22Rv1 (cell line): ENCODE measurements around the gene BCAN.

ENCODE experiments used
- H3K27ac ChIP-seq: fragments of 450-650 bp; 2 replicates; pipeline ENCODE4 v1.5.1; 2017
- ZFX ChIP-seq: fragments of 450-650 bp; IDR thresholded peaks from 2 replicates; pipeline ENCODE4 v1.6.1; 2017; ENCODE audit warnings: antibody characterized with exemption, borderline replicate concordance
- TF ChIP-seq, protein P1 (sequence below): fragments of 450-650 bp; IDR thresholded peaks from 2 replicates; pipeline ENCODE4 v1.5.1; 2017; ENCODE audit warnings: mild to moderate bottlenecking

BCAN gene, protein sequence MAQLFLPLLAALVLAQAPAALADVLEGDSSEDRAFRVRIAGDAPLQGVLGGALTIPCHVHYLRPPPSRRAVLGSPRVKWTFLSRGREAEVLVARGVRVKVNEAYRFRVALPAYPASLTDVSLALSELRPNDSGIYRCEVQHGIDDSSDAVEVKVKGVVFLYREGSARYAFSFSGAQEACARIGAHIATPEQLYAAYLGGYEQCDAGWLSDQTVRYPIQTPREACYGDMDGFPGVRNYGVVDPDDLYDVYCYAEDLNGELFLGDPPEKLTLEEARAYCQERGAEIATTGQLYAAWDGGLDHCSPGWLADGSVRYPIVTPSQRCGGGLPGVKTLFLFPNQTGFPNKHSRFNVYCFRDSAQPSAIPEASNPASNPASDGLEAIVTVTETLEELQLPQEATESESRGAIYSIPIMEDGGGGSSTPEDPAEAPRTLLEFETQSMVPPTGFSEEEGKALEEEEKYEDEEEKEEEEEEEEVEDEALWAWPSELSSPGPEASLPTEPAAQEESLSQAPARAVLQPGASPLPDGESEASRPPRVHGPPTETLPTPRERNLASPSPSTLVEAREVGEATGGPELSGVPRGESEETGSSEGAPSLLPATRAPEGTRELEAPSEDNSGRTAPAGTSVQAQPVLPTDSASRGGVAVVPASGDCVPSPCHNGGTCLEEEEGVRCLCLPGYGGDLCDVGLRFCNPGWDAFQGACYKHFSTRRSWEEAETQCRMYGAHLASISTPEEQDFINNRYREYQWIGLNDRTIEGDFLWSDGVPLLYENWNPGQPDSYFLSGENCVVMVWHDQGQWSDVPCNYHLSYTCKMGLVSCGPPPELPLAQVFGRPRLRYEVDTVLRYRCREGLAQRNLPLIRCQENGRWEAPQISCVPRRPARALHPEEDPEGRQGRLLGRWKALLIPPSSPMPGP

DNA sequence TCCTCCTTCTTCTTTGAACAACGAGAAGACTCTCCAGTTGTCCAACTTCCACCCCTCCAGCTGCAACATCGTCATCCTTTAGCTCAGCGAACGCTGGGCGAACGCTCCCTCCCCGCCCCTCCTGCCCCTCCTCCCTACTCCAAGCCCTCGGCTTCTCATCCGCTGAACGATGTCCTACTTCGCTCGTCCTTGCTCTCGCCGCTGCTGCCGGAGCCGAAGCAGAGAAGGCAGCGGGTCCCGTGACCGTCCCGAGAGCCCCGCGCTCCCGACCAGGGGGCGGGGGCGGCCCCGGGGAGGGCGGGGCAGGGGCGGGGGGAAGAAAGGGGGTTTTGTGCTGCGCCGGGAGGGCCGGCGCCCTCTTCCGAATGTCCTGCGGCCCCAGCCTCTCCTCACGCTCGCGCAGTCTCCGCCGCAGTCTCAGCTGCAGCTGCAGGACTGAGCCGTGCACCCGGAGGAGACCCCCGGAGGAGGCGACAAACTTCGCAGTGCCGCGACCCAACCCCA lies at the start of gene BCAN:
TSS of gene BCAN (plus strand) at position 357 of the 504 bp plus-strand sequence. CDS start 3,938 bp downstream, outside the sequence.
- TF ChIP-seq, protein P1, sequence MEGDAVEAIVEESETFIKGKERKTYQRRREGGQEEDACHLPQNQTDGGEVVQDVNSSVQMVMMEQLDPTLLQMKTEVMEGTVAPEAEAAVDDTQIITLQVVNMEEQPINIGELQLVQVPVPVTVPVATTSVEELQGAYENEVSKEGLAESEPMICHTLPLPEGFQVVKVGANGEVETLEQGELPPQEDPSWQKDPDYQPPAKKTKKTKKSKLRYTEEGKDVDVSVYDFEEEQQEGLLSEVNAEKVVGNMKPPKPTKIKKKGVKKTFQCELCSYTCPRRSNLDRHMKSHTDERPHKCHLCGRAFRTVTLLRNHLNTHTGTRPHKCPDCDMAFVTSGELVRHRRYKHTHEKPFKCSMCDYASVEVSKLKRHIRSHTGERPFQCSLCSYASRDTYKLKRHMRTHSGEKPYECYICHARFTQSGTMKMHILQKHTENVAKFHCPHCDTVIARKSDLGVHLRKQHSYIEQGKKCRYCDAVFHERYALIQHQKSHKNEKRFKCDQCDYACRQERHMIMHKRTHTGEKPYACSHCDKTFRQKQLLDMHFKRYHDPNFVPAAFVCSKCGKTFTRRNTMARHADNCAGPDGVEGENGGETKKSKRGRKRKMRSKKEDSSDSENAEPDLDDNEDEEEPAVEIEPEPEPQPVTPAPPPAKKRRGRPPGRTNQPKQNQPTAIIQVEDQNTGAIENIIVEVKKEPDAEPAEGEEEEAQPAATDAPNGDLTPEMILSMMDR = 0 out of 2 replicates have a peak, but pooled peaks have one; percentile 10
- TF ChIP-seq ZFX = no peak
- no peak within 1 kb of the TSS for H3K27ac ChIP-seq

DNA sequence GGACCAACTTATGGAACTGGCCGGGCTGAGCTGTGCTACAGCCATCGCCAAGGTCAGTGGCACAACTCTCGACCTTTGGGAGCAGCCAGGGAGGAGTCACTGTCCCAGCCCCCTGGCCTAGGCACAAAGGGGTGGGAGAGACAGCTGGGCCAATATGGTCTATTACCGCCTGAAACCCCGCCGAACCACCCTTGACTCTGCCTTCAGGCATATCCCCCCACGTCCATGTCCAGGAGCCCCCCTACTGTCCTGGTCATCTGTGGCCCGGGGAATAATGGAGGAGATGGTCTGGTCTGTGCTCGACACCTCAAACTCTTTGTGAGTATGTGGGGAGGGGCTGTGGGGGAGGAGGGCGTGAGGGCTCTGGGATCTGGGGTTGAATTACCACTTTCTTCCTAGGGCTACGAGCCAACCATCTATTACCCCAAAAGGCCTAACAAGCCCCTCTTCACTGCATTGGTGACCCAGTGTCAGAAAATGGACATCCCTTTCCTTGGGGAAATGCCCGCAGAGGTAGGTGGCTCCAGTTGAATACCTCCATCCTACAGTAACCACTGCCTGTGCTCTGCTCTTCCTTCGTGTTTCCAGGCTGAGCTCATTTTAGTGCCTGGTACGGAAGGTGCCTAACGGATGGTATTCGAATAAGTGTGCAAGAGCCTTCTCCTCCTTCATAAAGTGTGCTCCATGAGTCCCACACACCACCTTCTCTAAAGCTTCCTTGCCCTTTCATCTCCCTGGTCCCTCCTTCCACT lies 49.6 kb upstream of the BCAN start:
- no peak for TF ChIP-seq ZFX
- TF ChIP-seq, protein P1 = no peak
- H3K27ac ChIP-seq = peak overlapping the region; percentile 89

DNA sequence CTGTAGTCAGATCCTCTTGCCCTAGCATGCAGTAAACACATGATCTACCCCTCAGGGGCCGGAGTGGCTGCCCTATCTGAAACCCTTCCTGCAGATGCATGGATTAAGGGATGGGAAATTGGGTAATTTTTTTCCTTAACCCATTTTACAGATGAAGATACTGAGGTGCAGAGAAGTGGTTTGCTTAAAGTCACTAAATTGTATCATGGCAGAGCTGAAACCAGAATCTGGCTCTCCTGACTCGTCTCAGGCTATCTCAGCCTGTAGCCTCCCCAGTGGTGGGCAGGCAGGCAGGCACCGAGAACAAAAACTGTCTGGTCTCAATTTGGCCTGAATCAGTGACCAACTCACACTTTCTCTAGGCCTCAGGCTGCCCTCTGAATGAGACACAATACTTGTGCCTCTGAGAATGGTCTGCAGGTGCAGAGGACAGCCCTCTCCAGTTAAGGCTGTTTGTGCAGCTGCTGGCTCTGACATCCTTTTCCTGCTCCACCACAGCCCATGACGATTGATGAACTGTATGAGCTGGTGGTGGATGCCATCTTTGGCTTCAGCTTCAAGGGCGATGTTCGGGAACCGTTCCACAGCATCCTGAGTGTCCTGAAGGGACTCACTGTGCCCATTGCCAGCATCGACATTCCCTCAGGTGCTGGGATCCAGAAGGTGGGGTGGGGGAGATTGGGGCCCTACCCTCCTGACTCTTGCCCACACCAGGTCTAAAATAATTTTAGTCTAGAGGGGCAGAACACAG lies 48.8 kb upstream of the BCAN start:
- H3K27ac ChIP-seq = peak overlapping the region; percentile 89

DNA sequence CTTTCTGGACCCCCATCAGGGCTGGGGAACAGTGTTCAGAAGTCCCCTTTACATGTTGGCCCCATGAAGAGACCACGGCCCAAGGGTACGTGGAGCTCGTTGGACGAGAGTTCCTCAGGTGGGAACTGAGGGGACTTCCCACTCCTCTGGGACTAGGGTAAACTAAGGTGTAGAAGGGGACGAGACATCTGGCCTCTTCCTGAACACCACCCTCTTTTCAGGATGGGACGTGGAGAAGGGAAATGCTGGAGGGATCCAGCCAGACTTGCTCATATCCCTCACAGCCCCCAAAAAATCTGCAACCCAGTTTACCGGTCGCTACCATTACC lies 48.3 kb upstream of the BCAN start:
- TF ChIP-seq ZFX = no peak
- TF ChIP-seq, protein P1 = no peak
- peak overlapping the region; percentile 89 for H3K27ac ChIP-seq

More for the DNA sequence above, 48.8 kb upstream of the BCAN start:
- TF ChIP-seq ZFX = no peak
- TF ChIP-seq, protein P1 = no peak

DNA sequence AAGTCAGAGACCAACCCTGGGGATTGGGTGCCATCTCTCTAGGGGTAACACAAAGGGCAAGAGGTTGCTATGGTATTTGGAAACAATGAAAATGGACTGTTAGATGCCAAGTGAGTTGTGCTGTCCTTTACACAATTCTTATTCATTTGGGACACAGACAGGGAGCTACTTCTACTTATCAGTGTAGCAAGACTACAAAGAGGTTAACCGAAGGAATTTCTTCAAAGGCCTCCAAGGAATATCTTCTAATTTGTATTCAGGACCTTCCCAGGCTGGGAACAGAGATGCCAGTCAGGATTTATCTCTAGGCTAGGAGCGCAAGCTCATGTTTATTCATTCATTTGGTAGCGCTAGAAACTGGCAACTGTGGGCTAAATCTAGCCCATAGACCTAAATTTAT lies 47.7 kb upstream of the BCAN start:
- H3K27ac ChIP-seq = peak overlapping the region; percentile 89
- TF ChIP-seq, protein P1 = no peak
- no peak for TF ChIP-seq ZFX

DNA sequence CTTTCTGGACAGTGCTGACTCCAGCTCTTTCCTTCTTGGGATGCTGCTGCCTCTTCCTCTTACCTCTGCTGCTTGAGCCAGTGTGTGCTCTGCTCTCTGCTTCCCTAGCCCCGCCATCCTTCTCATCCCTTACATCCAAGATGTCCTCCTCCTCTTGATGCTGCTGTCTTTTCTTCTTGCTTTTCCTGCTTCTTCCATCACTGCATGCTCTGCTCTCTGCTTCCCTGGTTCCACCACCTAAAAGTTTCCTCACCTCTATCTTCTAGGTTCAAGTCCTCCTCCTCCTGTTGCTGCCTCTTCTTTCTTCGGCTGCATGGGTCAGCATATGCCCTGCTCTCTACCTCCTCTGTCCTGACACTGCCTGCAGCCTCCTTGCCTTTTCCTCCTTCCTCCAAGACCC lies 46.9 kb upstream of the BCAN start:
- peak overlapping the region; percentile 89 for H3K27ac ChIP-seq
- TF ChIP-seq, protein P1 = no peak
- no peak for TF ChIP-seq ZFX
